A673 (cell line): ENCODE measurements around the gene AKAP5. TPM values are rescaled to one million over a fixed set of nuclear protein-coding genes. Genes with fewer than 3 reads are reported as not detected.

ENCODE experiments used
- BruUV-seq: library from RNA; stranded (reverse); fragments of 400-500 nt; replicated peaks from 2 replicates; lab custom pipeline; 2021; lab: Mats Ljungman, UMichigan
- CTCF ChIA-PET: fragments of 300-600 bp; sonication (Branson Sonifier 250); formaldehyde crosslinking; loops from one replicate; lab custom pipeline; 2022; ENCODE audit warnings: antibody characterized with exemption; lab: Charles Lee
- POLR2A ChIA-PET: fragments of 300-600 bp; sonication (Branson Sonifier 250); formaldehyde crosslinking; loops from one replicate; lab custom pipeline; 2022; ENCODE audit warnings: antibody characterized with exemption; ENCODE audit not compliant: low non-redundant PET; lab: Charles Lee
- DNase-seq: peaks from one replicate; pipeline ENCODE4 v3.0.0-alpha.2; 2015; ENCODE audit warnings: low spot score
- H3K27ac ChIP-seq: fragments of 200-600 bp; sonication (generic); 2 replicates; pipeline ENCODE4 v1.5.1; 2016; ENCODE audit warnings: mixed run types, low read depth, mild to moderate bottlenecking, mixed read lengths, antibody characterized with exemption, low read length; ENCODE audit not compliant: poor library complexity, severe bottlenecking
- H3K27me3 ChIP-seq: fragments of 200-600 bp; sonication (generic); replicated peaks from 2 replicates; pipeline ENCODE4 v1.6.1; 2017; ENCODE audit warnings: mixed run types, low read depth, mild to moderate bottlenecking, mixed read lengths, antibody characterized with exemption, low read length; ENCODE audit not compliant: insufficient read depth, poor library complexity
- H3K36me3 ChIP-seq: fragments of 200-600 bp; sonication (generic); 2 replicates; pipeline ENCODE4 v1.6.1; 2016; ENCODE audit warnings: mixed run types, mild to moderate bottlenecking, mixed read lengths, antibody characterized with exemption, low read length; ENCODE audit not compliant: insufficient read depth, poor library complexity, severe bottlenecking
- H3K4me1 ChIP-seq: fragments of 200-600 bp; sonication (generic); 2 replicates; pipeline ENCODE4 v1.6.1; 2017; ENCODE audit warnings: mixed run types, mild to moderate bottlenecking, mixed read lengths, antibody characterized with exemption, low read length; ENCODE audit not compliant: insufficient read depth, poor library complexity, severe bottlenecking
- H3K4me3 ChIP-seq: fragments of 200-600 bp; sonication (generic); 2 replicates; pipeline ENCODE4 v1.5.1; 2016; ENCODE audit warnings: low read depth, mixed run types, mild to moderate bottlenecking, mixed read lengths, low read length; ENCODE audit not compliant: poor library complexity, severe bottlenecking
- H3K9me3 ChIP-seq: fragments of 200-600 bp; sonication (generic); 2 replicates; pipeline ENCODE4 v1.6.1; 2016; ENCODE audit warnings: mixed run types, low read depth, mild to moderate bottlenecking, mixed read lengths, antibody characterized with exemption, low read length; ENCODE audit not compliant: poor library complexity, severe bottlenecking
- CTCF ChIP-seq: fragments of 300-800, 200-600 bp; sonication (generic); conservative IDR thresholded peaks from 2 replicates; pipeline ENCODE4 v1.5.1; 2017; ENCODE audit warnings: low read depth, mild to moderate bottlenecking, antibody characterized with exemption, low read length, moderate library complexity, mixed read lengths
- EZH2 ChIP-seq: fragments of 200-600 bp; sonication (generic); IDR thresholded peaks from 2 replicates; pipeline ENCODE4 v1.6.1; 2017; ENCODE audit warnings: borderline replicate concordance, low read depth, mild to moderate bottlenecking, mixed read lengths, antibody characterized with exemption, low read length; ENCODE audit not compliant: poor library complexity, severe bottlenecking
- intact Hi-C: fragments of 100-400 bp; cut with micrococcal nuclease; formaldehyde crosslinking; loops from one replicate; pipeline ENCODE4 v1.10.0; 2022; ENCODE audit not compliant: unreplicated experiment
- total RNA-seq: library from RNA; stranded (reverse); gene quantifications from 2 replicates; pipeline ENCODE4 v1.2.3, GENCODE V29; 2021

AKAP5 gene
- total RNA-seq, 1 experiment from 2014 or later, result 2.6 TPM

- Histone ChIP-seq H3K4me3 (no peak overlapping the region), H3K27ac (no peak overlapping the region), H3K9me3 (no peaks in the 10 kb centered on the region), H3K27me3 (no peaks in the 10 kb centered on the region), H3K4me1 (no peaks in the 10 kb centered on the region), H3K36me3 (peaks cover 21% of the 10 kb centered on the region)
- BruUV-seq, result no TSS peak
- TF ChIP-seq EZH2, result no peak
- no peak for TF ChIP-seq CTCF
- CTCF ChIA-PET, result no interaction called here
- POLR2A ChIA-PET, result no interaction called here
- intact Hi-C loops, result no loop called here
- no peak for DNase-seq
Observed at GRCh38 chr14:64461221-64461620, 4.1 kb upstream of the AKAP5 start.

- DNase-seq, result no peak
- BruUV-seq, result no TSS peak
- TF ChIP-seq CTCF (no peak), EZH2 (no peak)
- Histone ChIP-seq H3K4me3 (no peak overlapping the region), H3K27ac (no peak overlapping the region), H3K4me1 (peaks cover 7% of the 10 kb centered on the region), H3K9me3 (no peaks in the 10 kb centered on the region), H3K27me3 (no peaks in the 10 kb centered on the region), H3K36me3 (peaks cover 9% of the 10 kb centered on the region)
- intact Hi-C loops, result no loop called here
- ChIA-PET CTCF (interaction anchor here (0.8 kb wide), 1 partner anchor 9 kb away, joined by 5 read pairs; no protein-coding TSS in a partner anchor), POLR2A (no interaction called here)
Observed at GRCh38 chr14:64463195-64463594, 2.1 kb upstream of the AKAP5 start.

- Histone ChIP-seq H3K27ac (no peak overlapping the region), H3K4me1 (peaks cover 7% of the 10 kb centered on the region), H3K4me3 (no peak overlapping the region), H3K36me3 (peaks cover 6% of the 10 kb centered on the region), H3K27me3 (no peaks in the 10 kb centered on the region), H3K9me3 (no peaks in the 10 kb centered on the region)
- TF ChIP-seq CTCF (no peak), EZH2 (no peak)
- BruUV-seq, result no TSS peak
- DNase-seq, result no peak
- intact Hi-C loops, result no loop called here
- CTCF ChIA-PET, result interaction anchor here (0.6 kb wide), 1 partner anchor 447 kb away, joined by 3 read pairs; no protein-coding TSS in a partner anchor
- POLR2A ChIA-PET, result no interaction called here
Observed at GRCh38 chr14:64463873-64464272, 1.4 kb upstream of the AKAP5 start.
